Activated T-cell treated with anti-CD3 and anti-CD28 coated beads for 1 hour (primary cell): ENCODE results near the gene SEC11A.
"Not testable (repeated sequence)": the region's sequence is repeated elsewhere in the genome, so short reads cannot be mapped to it uniquely, and the experiment has no call there.

ENCODE experiments used
- DNase-seq: peaks from one replicate; pipeline ENCODE4 v3.0.0-alpha.2; 2020; ENCODE audit warnings: low read depth

SEC11A gene

DNA sequence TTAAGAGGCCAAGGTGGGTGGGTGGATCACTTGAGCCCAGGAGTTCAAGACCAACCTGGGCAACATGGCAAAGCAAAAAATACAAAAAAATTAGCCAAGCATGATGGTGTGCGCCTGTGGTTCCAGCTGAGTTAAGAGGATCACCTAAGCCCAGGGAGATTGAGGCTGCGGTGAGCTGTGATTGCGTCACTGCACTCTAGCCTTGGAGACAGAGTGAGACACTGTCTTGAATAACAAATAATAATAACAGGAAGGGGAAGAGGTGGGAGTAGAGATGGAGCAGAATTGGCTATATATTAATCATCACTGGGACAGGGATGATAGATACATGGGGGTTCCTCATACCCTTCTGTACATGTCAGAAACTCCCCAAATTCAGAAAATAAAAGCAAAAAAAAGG, 34.1 kb downstream of the SEC11A start:
- DNase-seq: no peak

DNA sequence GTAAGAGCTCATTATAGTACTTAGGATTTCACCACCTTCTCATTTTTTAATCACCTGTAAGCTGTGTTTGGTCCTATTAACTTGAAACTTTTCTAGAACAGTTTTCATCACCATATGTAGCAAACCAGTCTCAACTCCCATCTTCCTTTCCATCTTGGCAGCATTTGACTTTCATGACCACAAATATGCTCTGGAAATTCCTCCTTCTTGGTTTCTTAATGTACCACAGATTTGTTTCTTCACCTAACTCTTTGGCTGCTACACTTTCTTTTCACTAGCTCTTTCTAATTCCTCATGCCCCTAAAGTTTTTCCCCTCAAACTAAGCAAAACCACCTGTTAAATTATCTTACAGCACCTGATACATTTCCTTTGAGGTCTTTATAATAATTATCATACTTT, 44.7 kb downstream of the SEC11A start:
- DNase-seq: no peak

DNA sequence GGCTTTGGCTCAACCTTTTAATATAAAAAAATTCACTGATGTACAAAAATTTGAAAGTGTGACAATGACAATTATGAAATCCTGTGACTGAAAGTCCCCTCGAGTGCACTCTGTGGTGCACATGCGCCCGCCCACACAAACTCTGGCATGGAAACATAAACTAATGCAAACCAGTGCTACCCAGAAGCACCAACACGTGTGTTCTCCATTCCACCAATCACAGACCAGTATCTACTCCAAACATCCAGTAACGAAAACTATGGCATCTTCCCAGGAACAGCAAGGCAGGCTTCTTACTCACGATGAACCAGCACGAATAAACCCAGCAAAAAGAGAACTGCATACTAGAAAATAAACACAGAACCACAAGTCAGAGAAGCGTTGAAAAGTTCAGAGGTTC, 46.2 kb downstream of the SEC11A start:
- no peak for DNase-seq

DNA sequence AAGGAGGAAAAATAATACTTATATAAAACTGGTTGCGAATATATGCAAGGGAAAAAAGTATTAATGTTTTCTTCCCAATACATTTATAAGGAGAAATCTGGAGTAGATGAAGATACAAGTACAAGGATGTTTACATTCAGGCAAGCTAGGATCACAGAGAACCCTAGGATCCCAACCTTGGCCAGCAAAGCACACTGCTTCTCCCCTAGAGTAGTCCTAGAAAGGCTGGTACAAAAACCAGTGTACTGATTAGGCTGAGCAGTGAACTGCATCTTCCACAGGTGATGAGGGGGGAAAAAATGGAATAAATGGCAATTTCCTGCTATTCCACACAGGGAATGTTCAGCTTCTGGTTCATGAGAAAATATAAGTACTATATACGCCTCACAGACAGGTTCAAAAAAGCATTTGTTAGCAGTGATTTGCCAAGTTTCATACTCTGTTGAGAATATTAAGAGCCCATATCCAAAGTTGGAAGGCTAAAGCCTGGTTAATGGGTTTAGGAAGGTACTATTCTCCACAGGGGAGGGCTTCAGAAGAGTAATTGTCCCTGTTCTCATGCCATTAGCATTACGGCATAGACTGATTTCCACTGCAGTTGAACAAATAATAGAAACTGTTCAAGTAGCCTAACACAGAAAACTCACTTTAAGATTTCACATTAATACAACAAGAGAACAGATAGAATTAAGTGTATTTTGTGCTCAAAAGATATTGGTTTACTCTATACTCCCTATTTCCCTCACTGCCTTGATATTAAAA, 47.5 kb downstream of the SEC11A start:
- no peak for DNase-seq

DNA sequence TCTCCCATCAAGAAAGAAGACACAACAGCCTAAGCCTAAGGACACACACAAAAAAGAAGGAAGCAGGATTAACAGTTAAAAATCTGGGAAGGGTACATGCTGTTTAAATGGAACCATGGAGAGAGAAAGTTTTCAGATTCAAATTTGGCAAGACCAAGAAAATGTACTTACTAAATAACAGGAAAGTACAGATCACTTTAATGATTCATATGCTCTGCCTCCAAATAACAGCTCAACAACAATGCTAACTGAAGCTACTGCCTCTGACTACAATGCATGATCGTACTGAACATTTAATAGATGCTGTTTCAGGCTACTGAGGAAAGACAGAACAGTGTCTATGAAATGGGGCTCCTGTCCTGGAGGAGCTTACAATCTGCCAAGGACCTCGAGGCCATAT, 49.6 kb downstream of the SEC11A start:
- DNase-seq: no peak

DNA sequence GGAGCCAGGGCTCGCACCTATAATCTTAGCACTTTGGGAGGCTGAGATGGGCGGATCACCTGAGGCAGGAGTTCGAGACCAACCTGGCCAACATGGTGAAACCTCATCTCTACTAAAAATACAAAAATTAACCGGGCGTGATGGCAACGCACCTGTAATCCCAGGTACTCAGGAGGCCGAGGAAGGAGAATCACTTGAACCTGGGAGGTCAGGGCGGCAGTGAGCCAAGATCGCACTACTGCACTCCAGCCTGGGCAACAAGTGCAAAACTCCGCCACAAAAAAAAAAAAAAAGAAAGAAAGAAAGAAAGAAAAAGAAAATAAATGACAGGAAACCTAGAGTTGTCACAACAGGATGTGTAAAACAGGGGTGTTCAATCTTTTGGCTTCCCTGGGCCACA, 54.9 kb downstream of the SEC11A start:
- no peak for DNase-seq

DNA sequence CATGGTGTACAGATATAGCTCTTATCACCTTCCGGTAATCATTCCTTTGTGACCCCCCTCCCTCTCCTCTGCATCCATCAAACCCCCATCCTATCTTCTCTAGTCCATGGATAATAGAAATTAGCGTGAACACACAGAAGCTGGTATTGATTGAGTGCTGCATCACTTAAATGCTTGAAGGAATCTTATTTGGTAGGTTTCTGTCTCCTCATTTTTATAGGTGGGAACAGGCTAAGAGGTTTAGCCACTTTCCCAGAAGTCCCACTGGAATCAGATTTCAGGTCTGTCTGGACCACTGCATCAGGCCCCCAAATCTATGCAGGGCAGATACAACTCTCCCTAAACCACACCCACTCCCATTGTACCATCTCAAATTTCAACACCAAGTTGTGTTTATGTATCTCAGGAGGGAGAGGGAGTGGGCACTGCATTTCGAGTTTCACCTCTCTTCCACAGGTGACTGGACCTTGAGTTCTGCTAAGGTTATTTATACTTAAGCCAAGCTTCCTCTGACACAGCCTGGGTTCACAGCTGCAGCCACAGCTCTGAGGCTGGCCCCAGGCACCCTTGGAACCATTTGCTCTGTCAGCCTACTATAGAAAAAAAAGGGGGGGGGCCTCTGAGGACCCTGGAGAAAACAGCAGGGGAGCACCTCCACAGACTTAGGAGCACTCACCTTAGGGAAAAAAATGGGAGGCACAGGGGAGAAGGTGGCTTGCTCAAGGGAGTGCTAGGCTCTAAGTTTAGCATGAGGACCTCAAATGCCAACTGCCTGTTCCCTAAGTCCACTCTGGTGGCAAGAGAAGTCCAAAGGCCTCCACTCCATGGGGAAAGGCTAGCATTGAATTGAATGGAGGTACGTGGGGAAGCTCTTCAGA, 55.8 kb downstream of the SEC11A start:
- DNase-seq: no peak

DNA sequence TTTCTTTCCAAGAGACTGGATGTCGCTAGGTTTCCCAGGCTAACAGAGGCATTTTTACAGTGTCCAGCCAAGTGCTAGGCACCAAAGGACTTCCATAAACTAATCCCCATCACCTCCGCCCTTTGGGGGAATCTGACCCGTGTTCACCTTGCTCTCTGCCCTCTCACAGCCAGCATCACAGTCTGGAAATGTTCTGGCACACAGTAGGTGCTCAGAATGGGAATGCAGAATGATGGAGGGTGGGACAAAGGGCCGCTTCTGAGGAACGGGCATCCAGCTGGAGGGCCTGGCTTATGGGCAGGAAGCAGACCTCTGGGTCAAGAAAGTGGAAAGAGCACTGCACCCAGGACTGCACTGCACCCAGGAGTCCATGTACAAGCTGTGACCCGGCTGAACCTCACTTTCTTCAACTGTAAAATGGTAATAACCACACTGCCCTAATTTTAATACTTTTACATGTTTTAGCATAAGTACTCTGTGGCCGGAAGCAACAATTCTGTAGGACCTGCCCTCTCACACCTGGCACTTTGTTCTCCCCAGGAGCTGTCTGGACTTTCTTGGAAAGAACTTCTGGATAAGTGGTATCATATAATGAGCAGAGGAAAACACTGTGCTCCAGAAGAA, 57.0 kb downstream of the SEC11A start:
- no peak for DNase-seq

DNA sequence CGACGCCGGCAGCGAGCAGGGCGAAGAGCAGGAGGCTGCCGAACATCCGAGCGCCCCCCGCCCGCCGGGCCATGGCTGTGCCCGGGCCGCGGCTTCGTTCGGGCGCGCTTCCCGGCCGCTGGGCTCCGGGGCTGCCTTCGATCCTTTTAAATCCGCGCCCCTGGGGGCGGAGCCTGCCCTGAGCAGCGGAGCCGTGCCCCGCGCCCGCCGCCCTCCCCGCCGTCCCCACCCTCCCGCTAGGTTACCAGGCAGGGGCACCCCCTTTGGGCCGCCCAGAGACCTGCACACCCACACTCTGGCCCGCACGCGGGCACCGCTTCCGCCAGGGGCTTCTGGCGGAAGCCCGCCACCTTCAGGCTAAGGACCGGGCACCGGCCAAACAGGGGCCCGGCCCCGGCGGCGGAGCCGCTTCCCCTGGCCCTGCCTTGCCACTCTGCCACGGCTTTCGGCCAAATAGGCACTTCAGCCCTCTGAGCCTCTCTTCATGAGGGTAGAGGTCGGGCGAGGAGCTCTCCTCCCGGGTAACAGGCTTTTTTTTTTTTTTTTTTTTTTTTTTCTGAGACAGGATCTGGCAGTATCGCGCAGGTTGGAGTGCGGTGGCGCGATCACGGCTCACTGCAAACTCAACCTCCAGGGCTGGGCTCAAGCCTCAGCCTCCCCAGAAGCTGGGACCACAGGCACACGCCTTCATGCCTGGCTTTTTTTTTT, 57.7 kb downstream of the SEC11A start, which contains the start of gene NMB:
NMB (minus strand) TSS at position 120 of the 708 bp plus-strand sequence; CDS start at position 73, 47 bp downstream.
- DNase-seq: peak; percentile 69

DNA sequence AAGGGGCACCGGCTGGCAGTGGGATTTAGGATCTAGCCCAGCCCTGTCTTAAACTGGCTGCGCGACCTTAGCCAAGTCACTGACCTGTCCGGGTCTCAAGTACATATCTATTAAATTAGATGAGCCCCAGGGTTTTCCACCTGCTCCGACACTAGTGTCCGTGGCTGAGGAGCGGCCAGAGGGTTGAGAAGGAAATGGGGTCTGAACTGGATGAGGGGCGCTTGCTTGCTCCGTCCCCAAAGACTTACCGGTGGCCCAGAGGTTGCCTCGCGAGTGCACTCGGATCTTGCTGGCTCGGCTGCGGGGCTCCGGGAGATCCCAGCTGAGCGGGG, 58.2 kb downstream of the SEC11A start:
- no peak for DNase-seq

DNA sequence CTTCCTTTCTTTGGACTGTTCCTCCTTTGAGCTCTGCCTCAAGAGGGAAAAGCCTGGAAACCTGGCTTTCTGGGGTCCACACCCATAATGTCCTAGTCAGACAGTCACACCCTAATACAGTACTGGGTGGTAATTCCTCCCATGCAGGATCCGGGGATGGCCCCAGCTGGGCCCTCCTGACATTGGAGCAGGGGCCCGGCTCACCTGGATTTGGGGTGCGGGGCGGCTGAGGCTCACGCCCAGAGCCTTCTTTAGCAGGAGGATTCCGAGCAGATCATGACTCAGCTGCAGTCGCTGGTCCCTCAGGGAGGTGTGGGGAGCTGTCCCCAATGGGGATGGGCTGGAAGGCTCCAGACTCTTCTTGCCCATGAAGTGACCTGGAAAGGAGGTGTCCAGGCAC, 59.0 kb downstream of the SEC11A start:
- no peak for DNase-seq

DNA sequence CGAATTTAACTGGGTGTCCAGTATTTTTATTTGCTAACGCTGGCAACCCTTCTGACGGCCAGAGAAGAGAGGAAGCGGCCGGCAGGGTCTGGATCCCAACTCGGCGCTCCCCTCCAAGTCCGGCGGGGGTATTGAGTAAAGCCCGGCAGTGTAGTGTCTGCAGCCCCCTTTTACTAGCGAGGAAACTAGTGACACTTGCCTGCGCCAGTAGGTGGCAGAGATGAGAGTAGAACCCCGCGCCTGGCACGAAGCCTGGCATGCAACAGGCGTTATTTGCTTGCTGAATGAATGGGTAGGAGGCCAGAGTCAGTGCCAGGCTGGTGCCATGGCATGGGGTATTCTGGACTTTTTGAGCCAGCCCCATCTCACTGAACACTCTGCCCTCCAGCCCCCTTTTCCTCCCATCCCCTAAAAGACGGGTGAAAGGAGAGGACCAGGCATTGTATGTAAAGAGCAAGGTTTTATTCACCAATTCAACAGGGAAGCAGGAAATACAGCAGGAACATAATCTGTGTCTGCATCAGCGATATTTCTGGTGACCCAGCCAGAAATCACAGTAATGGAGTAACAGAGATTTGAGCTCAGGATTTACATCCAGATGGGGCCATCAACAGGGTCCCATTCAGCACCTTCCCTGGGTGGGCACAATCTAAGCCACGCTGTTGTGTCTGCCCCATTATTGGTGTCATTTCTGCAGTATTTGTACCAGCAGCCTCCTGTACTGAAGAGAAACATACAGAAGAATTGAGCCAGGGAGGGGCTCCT, 61.1 kb downstream of the SEC11A start:
- DNase-seq: peak; percentile 64

DNA sequence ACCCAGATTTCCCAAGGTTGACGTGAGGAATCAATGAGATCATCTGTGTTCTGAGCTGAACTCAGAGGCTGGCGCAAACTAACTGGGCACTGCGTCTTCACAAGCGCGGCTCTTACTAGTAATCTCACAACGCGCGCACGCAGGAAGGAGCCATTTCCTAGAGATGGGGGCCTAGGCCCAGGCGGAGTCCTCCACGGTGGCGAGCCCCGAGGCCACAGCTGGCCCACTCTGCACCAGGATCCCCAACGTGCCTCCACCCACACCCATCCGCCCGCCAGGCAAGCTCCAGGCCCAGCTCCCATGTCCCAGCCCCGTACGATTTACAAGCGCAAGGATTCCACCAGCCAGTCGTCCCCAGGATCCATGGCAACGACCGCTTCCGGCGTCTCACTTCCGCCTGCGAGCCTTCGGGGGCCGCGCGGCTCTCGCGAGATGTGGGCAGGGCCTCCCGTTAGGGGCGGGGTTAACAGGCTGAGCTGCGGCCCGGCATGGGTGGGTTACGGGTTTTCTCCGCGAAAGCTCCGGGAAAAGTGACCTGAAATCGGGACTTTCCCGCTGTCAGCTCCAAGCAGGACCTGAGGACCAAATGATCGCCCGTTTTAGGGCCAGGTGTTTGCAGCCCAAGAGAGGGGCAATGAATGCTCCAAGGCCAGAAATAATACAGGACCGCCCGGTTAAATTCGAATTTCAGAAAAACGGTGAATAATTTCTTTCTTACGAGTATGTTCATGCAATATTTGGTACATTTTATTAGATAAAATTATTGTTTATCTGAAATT, 61.8 kb downstream of the SEC11A start, which contains the start of gene WDR73:
WDR73 (minus strand) TSS at position 374 of the 779 bp plus-strand sequence; CDS start at position 365, 9 bp downstream.
- DNase-seq: peak; percentile 97

DNA sequence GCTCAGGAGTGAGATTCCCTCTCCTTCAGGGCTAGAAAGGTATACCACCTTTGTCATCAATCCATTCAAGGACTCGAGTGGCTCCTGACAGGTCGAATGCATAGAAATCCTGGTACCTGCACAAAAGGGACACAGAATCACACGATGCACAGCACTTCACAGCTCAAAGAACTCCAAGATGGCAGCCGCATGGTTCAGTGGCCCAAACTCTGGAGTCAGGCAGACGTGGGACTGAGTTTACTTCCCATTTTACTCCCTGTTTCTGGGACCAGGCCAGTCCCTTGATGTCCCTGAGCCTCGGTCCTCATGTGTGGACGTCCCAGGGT, 62.4 kb downstream of the SEC11A start:
- no peak for DNase-seq

DNA sequence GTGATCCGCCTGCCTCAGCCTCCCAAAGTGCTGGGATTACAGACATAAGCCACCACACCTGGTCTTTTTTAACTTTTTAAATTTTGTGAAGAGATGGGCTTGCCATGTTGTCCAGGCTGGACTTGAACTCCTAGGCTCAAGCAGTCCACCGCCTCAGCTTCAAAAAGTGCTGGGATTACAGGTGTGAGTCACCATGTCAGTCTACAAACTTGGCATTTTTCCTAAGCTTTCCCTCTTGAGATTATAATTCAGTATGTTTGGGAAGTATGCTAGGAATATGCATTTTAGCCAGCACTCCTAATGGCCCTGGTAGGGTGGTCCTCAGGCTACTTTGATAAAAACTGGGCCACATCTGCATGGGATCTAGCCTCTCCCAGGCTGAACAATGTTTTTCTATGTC, 66.2 kb downstream of the SEC11A start:
- DNase-seq: no peak

DNA sequence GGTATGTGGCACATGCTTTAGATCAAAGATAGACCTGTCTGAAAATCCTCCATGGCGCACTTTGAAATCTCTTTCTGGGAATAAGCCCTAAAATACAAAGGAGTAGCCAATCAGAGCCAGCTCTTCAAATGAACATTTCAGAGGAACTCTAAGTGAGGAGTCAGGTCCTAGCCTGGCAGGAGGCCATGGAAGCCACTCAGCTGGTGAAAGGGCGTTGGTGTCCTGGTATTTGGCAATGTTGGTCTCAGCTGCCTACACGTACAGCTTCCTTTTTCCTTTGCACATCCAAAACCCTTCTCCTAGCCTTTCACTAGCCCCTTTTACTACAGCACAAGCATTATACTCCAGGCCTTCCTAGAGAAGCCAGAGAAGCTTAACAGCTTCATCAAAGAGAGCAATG, 67.4 kb downstream of the SEC11A start:
- DNase-seq: no peak

DNA sequence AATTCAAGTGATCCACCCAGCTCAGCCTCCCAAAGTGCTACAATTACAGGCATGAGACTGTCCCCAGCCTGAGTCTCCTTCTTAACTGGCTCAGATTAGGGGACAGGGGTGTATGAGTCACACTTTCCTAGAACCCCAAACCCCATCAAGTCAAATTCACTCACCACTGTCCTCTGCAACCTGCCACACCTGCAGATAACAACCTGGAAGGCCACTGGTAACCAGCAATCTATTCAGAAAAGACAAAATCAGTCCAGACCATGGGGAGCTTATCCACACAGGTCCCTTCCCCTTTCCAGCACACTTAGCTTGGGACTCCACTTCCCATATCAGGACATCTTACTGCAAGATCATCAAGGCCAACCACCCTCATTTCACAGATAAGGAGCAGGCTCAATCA, 68.2 kb downstream of the SEC11A start:
- DNase-seq: no peak

DNA sequence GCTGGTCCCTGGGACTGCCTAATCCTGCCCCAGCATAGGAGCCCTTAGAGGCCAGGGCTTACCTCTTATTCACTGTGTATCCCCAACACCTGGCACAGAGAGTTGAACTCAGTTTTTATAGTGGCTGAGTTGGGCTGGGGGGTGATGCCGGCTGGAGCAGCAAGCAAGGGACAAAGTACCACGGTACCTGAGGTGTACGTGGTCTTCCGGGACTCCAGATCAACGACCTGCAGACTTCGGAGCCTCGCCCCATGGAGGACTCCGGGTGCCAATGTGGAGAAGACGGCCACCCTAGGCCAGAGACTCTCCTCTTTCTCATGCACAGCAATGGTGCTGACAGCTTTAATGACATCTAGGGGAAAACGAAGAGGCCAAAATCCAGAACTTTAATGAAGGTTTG, 69.9 kb downstream of the SEC11A start:
- DNase-seq: no peak

DNA sequence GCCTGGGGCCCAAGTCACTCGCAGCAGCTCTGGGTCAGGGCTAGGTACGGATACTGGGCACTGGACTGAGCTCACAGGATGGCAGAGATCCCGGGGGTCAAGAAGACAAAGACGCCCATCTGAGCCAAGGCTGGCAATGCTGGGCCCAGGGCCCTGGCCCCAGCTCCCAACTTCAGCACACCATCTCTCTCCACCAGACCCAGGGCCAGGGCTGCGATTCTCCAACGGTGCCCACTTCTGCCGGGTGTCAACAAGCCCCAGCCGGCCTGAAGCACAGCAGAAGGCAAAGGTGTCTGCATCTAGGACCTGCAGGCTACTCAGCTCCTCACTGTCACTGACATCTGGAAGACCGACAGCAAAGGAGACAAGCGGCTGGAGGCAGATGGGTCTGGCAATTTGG, 70.4 kb downstream of the SEC11A start:
- no peak for DNase-seq

DNA sequence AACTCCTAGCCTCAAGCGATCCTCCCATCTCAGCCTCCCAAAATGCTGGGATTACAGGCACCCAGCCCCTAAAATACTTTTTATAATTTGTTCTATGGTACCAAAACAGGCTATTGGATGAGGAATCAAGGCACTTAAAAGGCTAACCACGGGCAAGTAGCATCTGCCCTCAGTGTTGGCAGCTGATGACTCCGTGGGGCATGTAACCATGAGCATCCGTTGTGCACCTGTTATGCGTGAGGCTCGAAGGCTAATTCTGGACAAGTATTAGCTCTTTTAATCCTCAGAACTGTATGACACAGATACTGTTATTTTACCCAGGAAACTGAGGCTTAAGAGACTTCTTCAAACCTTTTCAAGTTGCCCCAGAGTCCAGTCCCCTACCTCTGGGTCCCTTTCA, 72.1 kb downstream of the SEC11A start:
- no peak for DNase-seq

DNA sequence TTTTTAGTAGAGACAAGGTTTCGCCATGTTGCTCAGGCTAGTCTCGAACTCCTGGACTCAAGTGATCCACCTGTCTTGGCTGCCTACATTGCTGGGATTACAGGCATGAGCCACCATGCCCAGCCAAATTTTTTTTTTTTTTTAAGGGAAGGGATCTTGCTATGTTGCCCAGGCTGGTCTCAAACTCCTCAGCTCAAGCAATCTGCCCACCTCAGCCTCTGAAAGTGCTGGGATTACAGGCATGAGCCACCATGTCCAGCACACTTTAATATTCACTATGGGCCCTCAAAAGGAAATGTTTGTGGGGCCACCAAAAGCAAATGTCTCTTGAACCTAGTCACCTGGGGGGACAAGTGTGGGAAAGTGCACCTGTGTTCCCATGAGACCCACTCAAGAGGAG, 73.3 kb downstream of the SEC11A start:
- DNase-seq: not testable (repeated sequence)
